ENCODE measurements around the gene FBL. TPM values are rescaled to one million over a fixed set of nuclear protein-coding genes. Genes with fewer than 3 reads are reported as not detected.

Gene FBL
- total and polyA plus RNA-seq, 10 of the 15 experiments (the other 5 are each of a cell fraction or from before 2014, with no cell fraction given) = 156 to 1,083 (median 478) TPM

DNA sequence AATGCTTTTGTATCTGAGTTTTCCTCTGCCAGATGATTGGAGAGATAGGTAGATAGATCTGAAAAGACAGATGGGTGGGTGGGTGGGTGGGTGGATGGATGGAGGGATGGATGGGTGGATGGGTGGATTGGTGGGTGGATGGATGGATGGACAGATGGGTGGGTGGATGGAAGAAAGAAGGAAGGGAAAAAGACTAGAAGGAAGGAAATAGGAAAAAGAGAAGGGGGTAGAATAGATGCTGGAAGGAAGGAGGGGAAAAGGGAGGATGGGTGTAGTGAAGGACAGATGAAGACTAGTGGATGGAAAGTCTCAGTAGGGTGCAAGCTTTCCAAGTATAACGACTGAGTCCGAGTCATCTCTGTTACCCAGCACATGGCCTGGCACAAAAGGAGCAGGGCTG, 19.0 kb upstream of the FBL start:
- no peak overlapping the region for H3K4me3 ChIP-seq
- H4K20me1 ChIP-seq (ENCODE audit: control insufficient read depth, insufficient read depth) = no peaks in the 10 kb centered on the region
- ChIA-PET POLR2A (no interaction called here), CTCF (no interaction called here), SMC1A (ENCODE audit: uncharacterized antibody, unreplicated experiment) (no interaction called here), RAD21 (ENCODE audit: unreplicated experiment) (no interaction called here)
- H3K79me2 ChIP-seq (ENCODE audit: control insufficient read depth, insufficient read depth, low read length) = no peaks in the 10 kb centered on the region
- H3K9ac ChIP-seq (ENCODE audit: control insufficient read depth, insufficient read depth, low read length) = no peak overlapping the region
- DNase-seq (ENCODE audit: low read depth, low spot score) = no peak
- no peak overlapping the region for H3K4me2 ChIP-seq (ENCODE audit: control insufficient read depth, insufficient read depth)
- no peaks in the 10 kb centered on the region for H3K36me3 ChIP-seq (ENCODE audit: control insufficient read depth in 2 of 2, insufficient read depth in 2 of 2, low read length in 1 of 2)
- TF ChIP-seq SIX5 (IDR thresholded peaks at IDR 0.05; ENCODE audit: low read depth, low read length, severe bottlenecking) (no peak), LARP7 (IDR thresholded peaks at IDR 0.05) (no peak)
- no TSS peak for BruUV-seq (replicated peaks)
- in situ Hi-C loops (cut with MboI) = no loop called here
- FAIRE-seq = no peak
- WGBS (ENCODE audit: insufficient coverage, insufficient replicate concordance, low lambda C conversion rate, missing lambda C conversion rate) = 90% methylated on average over 2 of the region's 2 CpGs
- H3K27ac ChIP-seq (ENCODE audit: control insufficient read depth, insufficient read depth) = no peak overlapping the region
- no peaks in the 10 kb centered on the region for H3K4me1 ChIP-seq (ENCODE audit: control insufficient read depth, insufficient read depth, low read length)
- intact Hi-C loops (cut with micrococcal nuclease; ENCODE audit: unreplicated experiment) = no loop called here
- no peaks in the 10 kb centered on the region for H3K27me3 ChIP-seq (replicated peaks in 1 of 2; ENCODE audit: control insufficient read depth in 2 of 2, insufficient read depth in 2 of 2, low read length in 1 of 2)
- no peak overlapping the region for H2AFZ ChIP-seq (ENCODE audit: control insufficient read depth, low read depth, low read length)
- no peaks in the 10 kb centered on the region for H3K9me3 ChIP-seq (replicated peaks; ENCODE audit: control insufficient read depth, insufficient read depth, low read length)
- no peak for ATAC-seq

DNA sequence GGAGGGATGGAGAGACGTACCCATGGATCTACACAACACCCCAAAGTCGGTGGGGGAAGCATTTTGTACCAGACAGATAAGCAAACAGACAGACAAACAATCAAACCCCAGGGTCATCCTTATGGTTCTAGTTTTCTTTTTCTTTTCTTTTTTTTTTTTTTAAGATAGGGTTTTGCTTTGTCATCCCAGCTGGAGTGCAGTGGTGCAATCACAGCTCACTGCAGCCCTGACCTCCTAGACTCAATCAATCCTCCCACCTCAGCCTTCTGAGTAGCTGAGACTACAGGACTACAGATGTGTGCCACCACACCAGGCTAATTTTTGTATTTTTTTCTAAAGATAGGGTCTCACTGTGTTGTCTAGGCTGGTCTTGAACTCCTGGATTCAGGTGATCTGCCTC, 17.9 kb upstream of the FBL start:
- ChIA-PET RAD21 (ENCODE audit: unreplicated experiment) (interaction anchor here (1.0 kb wide), 1 partner anchor 107 kb away, joined by 3 read pairs; the partner anchor contains the start of gene PSMC4), SMC1A (ENCODE audit: uncharacterized antibody, unreplicated experiment) (no interaction called here), CTCF (interaction anchor here (0.5 kb wide), 1 partner anchor 263 kb away, joined by 3 read pairs; no protein-coding TSS in a partner anchor), POLR2A (no interaction called here)
- ATAC-seq = no peak
- H3K36me3 ChIP-seq (ENCODE audit: control insufficient read depth in 2 of 2, insufficient read depth in 2 of 2, low read length in 1 of 2) = no peaks in the 10 kb centered on the region
- no peaks in the 10 kb centered on the region for H3K9me3 ChIP-seq (replicated peaks; ENCODE audit: control insufficient read depth, insufficient read depth, low read length)
- intact Hi-C loops (cut with micrococcal nuclease; ENCODE audit: unreplicated experiment) = no loop called here
- in situ Hi-C loops (cut with MboI) = no loop called here
- no peaks in the 10 kb centered on the region for H3K27me3 ChIP-seq (replicated peaks in 1 of 2; ENCODE audit: control insufficient read depth in 2 of 2, insufficient read depth in 2 of 2, low read length in 1 of 2)
- BruUV-seq (replicated peaks) = no TSS peak
- H3K4me3 ChIP-seq = no peak overlapping the region
- H3K79me2 ChIP-seq (ENCODE audit: control insufficient read depth, insufficient read depth, low read length) = no peaks in the 10 kb centered on the region
- H4K20me1 ChIP-seq (ENCODE audit: control insufficient read depth, insufficient read depth) = no peaks in the 10 kb centered on the region
- DNase-seq (ENCODE audit: low read depth, low spot score) = no peak
- H2AFZ ChIP-seq (ENCODE audit: control insufficient read depth, low read depth, low read length) = no peak overlapping the region
- 0% methylated on average over 2 of the region's 2 CpGs for WGBS (ENCODE audit: insufficient coverage, insufficient replicate concordance, low lambda C conversion rate, missing lambda C conversion rate)
- H3K4me2 ChIP-seq (ENCODE audit: control insufficient read depth, insufficient read depth) = no peak overlapping the region
- no peak for FAIRE-seq
- no peaks in the 10 kb centered on the region for H3K4me1 ChIP-seq (ENCODE audit: control insufficient read depth, insufficient read depth, low read length)
- no peak overlapping the region for H3K27ac ChIP-seq (ENCODE audit: control insufficient read depth, insufficient read depth)
- H3K9ac ChIP-seq (ENCODE audit: control insufficient read depth, insufficient read depth, low read length) = no peak overlapping the region
- no peak for TF ChIP-seq TCF7 (IDR thresholded peaks at IDR 0.05; ENCODE audit: borderline replicate concordance)
- no peak for TF ChIP-seq ZSCAN29 (IDR thresholded peaks at IDR 0.05)
- no peak for TF ChIP-seq ZNF687 (IDR thresholded peaks at IDR 0.05)
- TF ChIP-seq NR2F1 (conservative IDR thresholded peaks at IDR 0.05) = no peak
- no peak for TF ChIP-seq POLR2AphosphoS2 (IDR thresholded peaks at IDR 0.05; ENCODE audit: low read depth, low read length)
- no peak for TF ChIP-seq WRNIP1 (IDR thresholded peaks at IDR 0.05; ENCODE audit: borderline replicate concordance, low read depth, low read length)
- TF ChIP-seq, protein P1, sequence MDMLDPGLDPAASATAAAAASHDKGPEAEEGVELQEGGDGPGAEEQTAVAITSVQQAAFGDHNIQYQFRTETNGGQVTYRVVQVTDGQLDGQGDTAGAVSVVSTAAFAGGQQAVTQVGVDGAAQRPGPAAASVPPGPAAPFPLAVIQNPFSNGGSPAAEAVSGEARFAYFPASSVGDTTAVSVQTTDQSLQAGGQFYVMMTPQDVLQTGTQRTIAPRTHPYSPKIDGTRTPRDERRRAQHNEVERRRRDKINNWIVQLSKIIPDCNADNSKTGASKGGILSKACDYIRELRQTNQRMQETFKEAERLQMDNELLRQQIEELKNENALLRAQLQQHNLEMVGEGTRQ (IDR thresholded peaks at IDR 0.05; ENCODE audit: borderline replicate concordance, low read depth, low read length) = no peak
- TF ChIP-seq CREM (IDR thresholded peaks at IDR 0.05; ENCODE audit: low read depth) = no peak
- no peak for TF ChIP-seq BHLHE40 (IDR thresholded peaks at IDR 0.05; ENCODE audit: borderline replicate concordance in 1 of 2, low read depth in 2 of 2, low read length in 1 of 2)
- no peak for TF ChIP-seq SIX5 (IDR thresholded peaks at IDR 0.05; ENCODE audit: low read depth, low read length, severe bottlenecking)
- no peak for TF ChIP-seq MEF2B (IDR thresholded peaks at IDR 0.05; ENCODE audit: partially characterized antibody, poor library complexity, severe bottlenecking)

Data from GM12878 (cell line).